HepG2 (cell line): ENCODE data around the gene HIRA. TPM values are rescaled to one million over a fixed set of nuclear protein-coding genes. Genes with fewer than 3 reads are reported as not detected.

Experiments used
- BCL6 ChIP-seq: IDR thresholded peaks from 2 replicates; pipeline ENCODE4 v1.6.1; 2016; ENCODE audit warnings: missing genetic modification reagents, missing compliant biosample characterization
- CBX5 ChIP-seq: sonication (generic); formaldehyde crosslinking; IDR thresholded peaks from 2 replicates; pipeline ENCODE4 v1.4.0; 2020; ENCODE audit warnings: missing genetic modification reagents, borderline replicate concordance
- GZF1 ChIP-seq: sonication (generic); formaldehyde crosslinking; IDR thresholded peaks from 2 replicates; pipeline ENCODE4 v1.5.1; 2020; ENCODE audit warnings: mild to moderate bottlenecking, missing genetic modification reagents
- HNRNPUL1 ChIP-seq: fragments of 200-400 bp; formaldehyde crosslinking; IDR thresholded peaks from 2 replicates; pipeline ENCODE4 v1.6.1; 2017; ENCODE audit warnings: low read depth, mild to moderate bottlenecking, low read length, moderate library complexity
- HOXA3 ChIP-seq: sonication (generic); formaldehyde crosslinking; IDR thresholded peaks from 2 replicates; pipeline ENCODE4 v1.5.0; 2020; ENCODE audit warnings: missing genetic modification reagents
- KDM5B ChIP-seq: sonication (generic); formaldehyde crosslinking; IDR thresholded peaks from 2 replicates; pipeline ENCODE4 v1.4.0; 2020; ENCODE audit warnings: missing genetic modification reagents, mild to moderate bottlenecking, borderline replicate concordance
- LCORL ChIP-seq, 2 experiments: fragments of 450-650 bp in 1 of 2; sonication (generic) in 1 of 2; formaldehyde crosslinking in 1 of 2; IDR thresholded peaks; 2 replicates each; pipeline versions ENCODE4 v1.5.0 to v1.6.1; 2017 to 2020; ENCODE audit warnings: antibody characterized with exemption in 1 of 2, missing genetic modification reagents in 1 of 2
- MIER2 ChIP-seq: IDR thresholded peaks from 2 replicates; pipeline ENCODE4 v1.6.1; 2016; ENCODE audit warnings: missing biosample characterization, missing genetic modification reagents
- NR2C2 ChIP-seq: sonication (generic); formaldehyde crosslinking; IDR thresholded peaks from 2 replicates; pipeline ENCODE4 v1.4.0; 2020; ENCODE audit warnings: missing genetic modification reagents, mild to moderate bottlenecking, moderate library complexity, borderline replicate concordance
- NR3C1 ChIP-seq: sonication (generic); formaldehyde crosslinking; IDR thresholded peaks from 2 replicates; pipeline ENCODE4 v1.4.0; 2020; ENCODE audit warnings: missing genetic modification reagents
- NRL ChIP-seq: sonication (generic); formaldehyde crosslinking; IDR thresholded peaks from 2 replicates; pipeline ENCODE4 v1.5.0; 2020; ENCODE audit warnings: missing genetic modification reagents, mild to moderate bottlenecking, moderate library complexity, borderline replicate concordance
- RNF2 ChIP-seq: fragments of 450-650 bp; conservative IDR thresholded peaks from 2 replicates; pipeline ENCODE4 v1.6.1; 2016; ENCODE audit warnings: low read depth
- SNRNP70 ChIP-seq: fragments of 200-400 bp; formaldehyde crosslinking; IDR thresholded peaks from 2 replicates; pipeline ENCODE4 v1.6.1; 2017; ENCODE audit warnings: mild to moderate bottlenecking, low read depth, low read length, moderate library complexity
- SOX5 ChIP-seq: IDR thresholded peaks from 2 replicates; pipeline ENCODE4 v1.6.1; 2016; ENCODE audit warnings: borderline replicate concordance
- SUZ12 ChIP-seq: fragments of 150-350 bp; IDR thresholded peaks from 2 replicates; pipeline ENCODE4 v1.6.1; 2014; ENCODE audit warnings: low read depth, low read length
- TFDP2 ChIP-seq: sonication (generic); formaldehyde crosslinking; IDR thresholded peaks from 2 replicates; pipeline ENCODE4 v1.4.0; 2020; ENCODE audit warnings: missing genetic modification reagents
- ZNF224 ChIP-seq: sonication (generic); formaldehyde crosslinking; IDR thresholded peaks from 2 replicates; pipeline ENCODE4 v1.5.0; 2020; ENCODE audit warnings: mild to moderate bottlenecking, missing genetic modification reagents
- ZNF468 ChIP-seq: sonication (generic); formaldehyde crosslinking; IDR thresholded peaks from 2 replicates; pipeline ENCODE4 v1.8.0; 2022; ENCODE audit warnings: mild to moderate bottlenecking, moderate library complexity, missing genetic modification reagents
- ZNF597 ChIP-seq: sonication (generic); formaldehyde crosslinking; IDR thresholded peaks from 2 replicates; pipeline ENCODE4 v1.5.0; 2020; ENCODE audit warnings: missing genetic modification reagents
- ZNF605 ChIP-seq: sonication (generic); formaldehyde crosslinking; IDR thresholded peaks from 2 replicates; pipeline ENCODE4 v1.8.0; 2022; ENCODE audit warnings: mild to moderate bottlenecking, missing genetic modification reagents
- polyA plus RNA-seq, 8 experiments: library from polyadenylated mRNA; depleted of rRNA in 3 of 8; stranded (reverse) in 7 of 8; unstranded in 1 of 8; fragments of >200 nt; fragmentation: Illumina TruSeq in 4 of 8; extraction: Trizol in 4 of 8; gene quantifications; 2 replicates each; pipeline versions ENCODE4 v1.2.1 to v1.2.3, GENCODE V29; 2011 to 2016; ENCODE audit warnings: low read depth in 4 of 8, missing spikeins in 1 of 8, mixed read lengths in 1 of 8; ENCODE audit not compliant: insufficient read depth in 1 of 8
- total RNA-seq, 5 experiments: library from RNA; depleted of rRNA; stranded (reverse); fragments of >200 nt; fragmentation: Illumina TruSeq; extraction: Trizol; gene quantifications; 2 replicates each; pipeline ENCODE4 v1.2.3, GENCODE V29; 2016; ENCODE audit warnings: low read depth in 1 of 5
- TF ChIP-seq, protein P1 (sequence below): sonication (generic); formaldehyde crosslinking; IDR thresholded peaks from 2 replicates; pipeline ENCODE4 v1.5.0; 2020; ENCODE audit warnings: missing genetic modification reagents
- TF ChIP-seq, protein P2 (sequence below): conservative IDR thresholded peaks from 2 replicates; pipeline ENCODE4 v1.6.1; 2018; ENCODE audit warnings: missing genetic modification reagents
- TF ChIP-seq, protein P3 (sequence below): sonication (generic); formaldehyde crosslinking; IDR thresholded peaks from 2 replicates; pipeline ENCODE4 v1.4.0; 2020; ENCODE audit warnings: missing genetic modification reagents, low read depth, mild to moderate bottlenecking, borderline replicate concordance

HIRA gene
- total and polyA plus RNA-seq, 2 of the 13 experiments (the other 11 are each of a cell fraction or from before 2014, with no cell fraction given): 21.5 to 29.2 TPM

GRCh38 chr22:19290400-19291217 lies 140.9 kb downstream of the HIRA start (continued):
- TF ChIP-seq, protein P1, sequence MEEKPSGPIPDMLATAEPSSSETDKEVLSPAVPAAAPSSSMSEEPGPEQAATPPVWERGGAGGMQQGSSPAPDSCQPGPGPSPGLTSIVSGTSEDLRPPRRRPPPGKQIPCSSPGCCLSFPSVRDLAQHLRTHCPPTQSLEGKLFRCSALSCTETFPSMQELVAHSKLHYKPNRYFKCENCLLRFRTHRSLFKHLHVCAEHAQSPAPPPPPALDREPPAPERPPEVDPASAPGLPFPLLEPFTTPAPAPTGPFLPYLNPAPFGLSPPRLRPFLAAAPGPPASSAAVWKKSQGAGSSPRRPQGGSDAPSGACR (CRISPR knock-in tag): no peak
- TF ChIP-seq HOXA3 (no peak), ZNF224 (no peak), CBX5 (CRISPR knock-in tag) (no peak), RNF2 (no peak), BCL6 (CRISPR knock-in tag) (no peak; the same call in 1 of the 2 replicates), NRL (CRISPR knock-in tag) (no peak), LCORL (IDR thresholded peaks at IDR 0.05) (no peak), LCORL (CRISPR knock-in tag; IDR thresholded peaks at IDR 0.05) (no peak), SUZ12 (no peak), SOX5 (CRISPR knock-in tag) (0 out of 2 replicates have a peak, but pooled peaks have one; percentile 7), ZNF605 (CRISPR knock-in tag) (peak; percentile 28; the same call in 1 of the 2 replicates), TFDP2 (CRISPR knock-in tag) (no peak; the same call in 1 of the 2 replicates), ZNF468 (CRISPR knock-in tag) (no peak), KDM5B (CRISPR knock-in tag) (no peak), MIER2 (CRISPR knock-in tag) (no peak), HNRNPUL1 (no peak), NR2C2 (no peak), ZNF597 (CRISPR knock-in tag) (no peak), NR3C1 (CRISPR knock-in tag) (no peak), GZF1 (no peak), SNRNP70 (no peak)
- TF ChIP-seq, protein P2, sequence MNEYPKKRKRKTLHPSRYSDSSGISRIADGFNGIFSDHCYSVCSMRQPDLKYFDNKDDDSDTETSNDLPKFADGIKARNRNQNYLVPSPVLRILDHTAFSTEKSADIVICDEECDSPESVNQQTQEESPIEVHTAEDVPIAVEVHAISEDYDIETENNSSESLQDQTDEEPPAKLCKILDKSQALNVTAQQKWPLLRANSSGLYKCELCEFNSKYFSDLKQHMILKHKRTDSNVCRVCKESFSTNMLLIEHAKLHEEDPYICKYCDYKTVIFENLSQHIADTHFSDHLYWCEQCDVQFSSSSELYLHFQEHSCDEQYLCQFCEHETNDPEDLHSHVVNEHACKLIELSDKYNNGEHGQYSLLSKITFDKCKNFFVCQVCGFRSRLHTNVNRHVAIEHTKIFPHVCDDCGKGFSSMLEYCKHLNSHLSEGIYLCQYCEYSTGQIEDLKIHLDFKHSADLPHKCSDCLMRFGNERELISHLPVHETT (CRISPR knock-in tag): no peak
- TF ChIP-seq, protein P3, sequence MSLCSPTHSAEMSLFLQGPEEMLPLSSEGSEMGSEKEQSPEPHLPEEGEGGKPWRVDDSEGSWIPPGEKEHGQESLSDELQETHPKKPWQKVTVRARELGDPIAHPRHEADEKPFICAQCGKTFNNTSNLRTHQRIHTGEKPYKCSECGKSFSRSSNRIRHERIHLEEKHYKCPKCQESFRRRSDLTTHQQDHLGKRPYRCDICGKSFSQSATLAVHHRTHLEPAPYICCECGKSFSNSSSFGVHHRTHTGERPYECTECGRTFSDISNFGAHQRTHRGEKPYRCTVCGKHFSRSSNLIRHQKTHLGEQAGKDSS: peak; percentile 60; the same call in 1 of the 2 replicates
